ENCODE data around the gene TCERG1L.

Gene TCERG1L

DNA sequence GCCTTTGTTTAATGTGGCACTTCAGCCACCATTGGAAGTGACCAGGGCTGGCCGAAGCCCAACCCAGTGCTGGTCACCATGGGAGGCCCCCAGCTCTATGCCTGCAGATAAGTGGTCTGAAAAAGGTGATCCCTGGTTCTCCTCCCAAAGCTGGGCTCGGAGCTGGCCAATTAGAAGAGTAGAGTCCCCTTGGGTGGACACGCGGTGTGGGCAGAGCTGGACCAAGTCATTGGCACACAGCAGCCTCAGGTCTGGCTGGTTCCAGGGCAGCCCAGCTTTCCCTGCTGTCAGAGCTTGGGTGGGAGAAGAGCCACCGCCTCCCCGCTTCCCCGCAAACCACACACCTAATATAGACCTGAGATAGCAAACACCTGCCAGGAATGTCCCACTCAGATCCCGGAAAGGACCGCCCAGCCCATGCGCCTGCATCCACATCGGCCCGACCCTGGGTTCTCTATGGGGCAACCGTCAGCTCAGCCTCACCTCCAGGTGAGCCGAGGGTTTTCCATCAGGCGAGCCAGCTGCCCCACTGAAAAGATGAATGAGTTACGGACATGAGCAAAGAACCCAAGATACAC lies 84.3 kb downstream of the TCERG1L start:
- TF ChIP-seq, protein P1, sequence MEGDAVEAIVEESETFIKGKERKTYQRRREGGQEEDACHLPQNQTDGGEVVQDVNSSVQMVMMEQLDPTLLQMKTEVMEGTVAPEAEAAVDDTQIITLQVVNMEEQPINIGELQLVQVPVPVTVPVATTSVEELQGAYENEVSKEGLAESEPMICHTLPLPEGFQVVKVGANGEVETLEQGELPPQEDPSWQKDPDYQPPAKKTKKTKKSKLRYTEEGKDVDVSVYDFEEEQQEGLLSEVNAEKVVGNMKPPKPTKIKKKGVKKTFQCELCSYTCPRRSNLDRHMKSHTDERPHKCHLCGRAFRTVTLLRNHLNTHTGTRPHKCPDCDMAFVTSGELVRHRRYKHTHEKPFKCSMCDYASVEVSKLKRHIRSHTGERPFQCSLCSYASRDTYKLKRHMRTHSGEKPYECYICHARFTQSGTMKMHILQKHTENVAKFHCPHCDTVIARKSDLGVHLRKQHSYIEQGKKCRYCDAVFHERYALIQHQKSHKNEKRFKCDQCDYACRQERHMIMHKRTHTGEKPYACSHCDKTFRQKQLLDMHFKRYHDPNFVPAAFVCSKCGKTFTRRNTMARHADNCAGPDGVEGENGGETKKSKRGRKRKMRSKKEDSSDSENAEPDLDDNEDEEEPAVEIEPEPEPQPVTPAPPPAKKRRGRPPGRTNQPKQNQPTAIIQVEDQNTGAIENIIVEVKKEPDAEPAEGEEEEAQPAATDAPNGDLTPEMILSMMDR (conservative IDR thresholded peaks at IDR 0.05; ENCODE audit: low read depth, low read length): no peak
- H3K9ac ChIP-seq: no peak overlapping the region

DNA sequence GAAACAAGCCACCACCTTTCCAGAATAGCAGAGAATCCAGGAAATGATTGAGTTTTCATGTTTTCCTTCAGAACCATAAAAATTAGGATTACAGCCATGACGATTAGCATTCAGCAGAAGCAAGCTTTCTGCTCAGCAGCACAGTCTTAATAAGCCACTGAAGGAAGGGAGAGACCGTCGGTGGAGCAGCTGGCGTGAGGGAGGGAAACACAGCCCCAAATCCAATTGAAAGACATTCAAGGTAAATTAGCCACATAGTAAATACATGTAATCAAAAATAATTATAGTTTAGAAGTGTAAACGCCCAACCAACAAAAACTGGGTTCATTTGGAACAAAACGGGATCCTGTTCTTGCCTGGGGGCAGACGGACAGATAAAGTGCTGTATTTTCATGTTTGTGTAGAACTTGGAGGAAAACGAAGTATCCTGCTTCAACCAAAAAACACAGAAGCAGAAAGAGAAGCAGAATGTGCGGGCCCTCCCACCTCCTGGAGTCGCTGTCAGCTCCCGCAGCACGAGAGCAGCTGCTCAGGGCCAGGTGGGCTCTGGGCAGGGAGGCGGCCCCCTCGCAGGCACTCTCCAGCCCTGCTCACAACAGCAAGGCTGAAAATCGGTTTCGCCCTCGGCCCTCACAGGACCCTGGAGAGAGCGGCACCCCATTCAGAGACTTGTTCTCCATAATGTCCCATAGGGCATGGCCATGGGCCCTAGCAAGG lies 84.9 kb downstream of the TCERG1L start:
- Histone ChIP-seq H3K4me1 (ENCODE audit: low read depth, poor library complexity, severe bottlenecking) (no peaks in the 10 kb centered on the region), H3K79me2 (ENCODE audit: insufficient read depth, low read depth) (no peaks in the 10 kb centered on the region), H3K9ac (no peak overlapping the region), H3K27ac (no peak overlapping the region), H3K4me3 (IDR thresholded peaks at IDR 0.05; ENCODE audit: insufficient read depth, low read depth, low read length) (no peak overlapping the region), H3K27me3 (ENCODE audit: insufficient read depth, low read depth) (no peaks in the 10 kb centered on the region), H3K36me3 (ENCODE audit: insufficient read depth) (no peaks in the 10 kb centered on the region), H2AFZ (ENCODE audit: low read depth) (no peak overlapping the region), H4K20me1 (ENCODE audit: insufficient read depth) (no peaks in the 10 kb centered on the region), H3K4me2 (no peak overlapping the region)
- TF ChIP-seq, protein P1 (conservative IDR thresholded peaks at IDR 0.05; ENCODE audit: low read depth, low read length): no peak

More for the DNA sequence above, 84.3 kb downstream of the TCERG1L start:
- no peaks in the 10 kb centered on the region for H4K20me1 ChIP-seq (ENCODE audit: insufficient read depth)
- no peaks in the 10 kb centered on the region for H3K27me3 ChIP-seq (ENCODE audit: insufficient read depth, low read depth)
- H2AFZ ChIP-seq (ENCODE audit: low read depth): no peak overlapping the region
- H3K36me3 ChIP-seq (ENCODE audit: insufficient read depth): no peaks in the 10 kb centered on the region
- no peak overlapping the region for H3K4me2 ChIP-seq
- no peaks in the 10 kb centered on the region for H3K79me2 ChIP-seq (ENCODE audit: insufficient read depth, low read depth)
- no peaks in the 10 kb centered on the region for H3K4me1 ChIP-seq (ENCODE audit: low read depth, poor library complexity, severe bottlenecking)
- H3K27ac ChIP-seq: no peak overlapping the region
- no peak overlapping the region for H3K4me3 ChIP-seq (IDR thresholded peaks at IDR 0.05; ENCODE audit: insufficient read depth, low read depth, low read length)

DNA sequence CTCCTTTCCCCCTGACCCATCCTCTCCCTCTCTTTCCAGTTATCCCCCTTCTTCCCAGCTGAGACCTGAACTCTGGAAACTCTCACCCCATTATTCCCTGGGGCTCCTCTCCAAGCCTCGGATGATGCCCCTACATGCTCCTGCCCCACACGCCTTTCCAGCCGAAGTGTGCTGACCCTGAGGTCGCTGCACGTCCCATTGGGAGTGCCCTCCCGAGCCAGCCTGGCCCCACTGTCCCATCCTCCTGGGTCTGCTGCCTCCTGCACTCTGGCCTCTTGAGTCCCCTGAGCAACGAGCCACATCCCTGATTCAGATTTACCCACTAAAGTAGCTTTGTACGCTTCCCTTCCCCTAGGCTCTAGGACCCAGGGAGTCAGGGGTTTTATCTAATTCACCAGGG lies 87.4 kb downstream of the TCERG1L start:
- Histone ChIP-seq H3K27ac (no peak overlapping the region), H3K4me2 (no peak overlapping the region), H3K4me3 (IDR thresholded peaks at IDR 0.05; ENCODE audit: insufficient read depth, low read depth, low read length) (no peak overlapping the region), H3K4me1 (ENCODE audit: low read depth, poor library complexity, severe bottlenecking) (no peaks in the 10 kb centered on the region), H4K20me1 (ENCODE audit: insufficient read depth) (no peaks in the 10 kb centered on the region), H3K79me2 (ENCODE audit: insufficient read depth, low read depth) (no peaks in the 10 kb centered on the region), H2AFZ (ENCODE audit: low read depth) (no peak overlapping the region), H3K9ac (no peak overlapping the region), H3K36me3 (ENCODE audit: insufficient read depth) (no peaks in the 10 kb centered on the region), H3K27me3 (ENCODE audit: insufficient read depth, low read depth) (no peaks in the 10 kb centered on the region)
- TF ChIP-seq, protein P1 (conservative IDR thresholded peaks at IDR 0.05; ENCODE audit: low read depth, low read length): no peak

DNA sequence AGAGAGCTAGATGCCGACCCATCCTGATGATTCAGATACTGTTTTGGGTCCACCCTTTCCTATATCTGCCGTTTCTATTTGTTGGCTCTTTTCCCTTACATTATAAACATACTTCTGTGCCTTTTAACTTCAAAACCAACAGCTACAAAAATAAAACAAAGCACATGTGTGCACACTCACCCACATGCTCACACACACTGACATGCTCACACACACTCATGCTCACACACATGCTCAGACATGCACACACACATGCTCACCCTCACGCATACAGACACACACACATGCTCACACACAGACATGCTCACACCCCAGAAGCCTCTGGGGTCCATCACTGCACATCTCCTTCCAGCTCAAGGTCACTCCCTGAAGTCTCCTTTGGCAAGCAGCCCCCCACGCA lies 88.1 kb downstream of the TCERG1L start:
- Histone ChIP-seq H4K20me1 (ENCODE audit: insufficient read depth) (no peaks in the 10 kb centered on the region), H3K27me3 (ENCODE audit: insufficient read depth, low read depth) (no peaks in the 10 kb centered on the region), H3K4me3 (IDR thresholded peaks at IDR 0.05; ENCODE audit: insufficient read depth, low read depth, low read length) (no peak overlapping the region), H3K4me1 (ENCODE audit: low read depth, poor library complexity, severe bottlenecking) (no peaks in the 10 kb centered on the region), H2AFZ (ENCODE audit: low read depth) (no peak overlapping the region), H3K36me3 (ENCODE audit: insufficient read depth) (no peaks in the 10 kb centered on the region), H3K9ac (no peak overlapping the region), H3K79me2 (ENCODE audit: insufficient read depth, low read depth) (no peaks in the 10 kb centered on the region), H3K27ac (no peak overlapping the region), H3K4me2 (no peak overlapping the region)
- TF ChIP-seq, protein P1 (conservative IDR thresholded peaks at IDR 0.05; ENCODE audit: low read depth, low read length): no peak

All from KMS-11 (cell line).